ENCODE results near the gene SCYGR7.
"Not testable (repeated sequence)": the region's sequence is repeated elsewhere in the genome, so short reads cannot be mapped to it uniquely, and the experiment has no call there.

Gene SCYGR7

DNA sequence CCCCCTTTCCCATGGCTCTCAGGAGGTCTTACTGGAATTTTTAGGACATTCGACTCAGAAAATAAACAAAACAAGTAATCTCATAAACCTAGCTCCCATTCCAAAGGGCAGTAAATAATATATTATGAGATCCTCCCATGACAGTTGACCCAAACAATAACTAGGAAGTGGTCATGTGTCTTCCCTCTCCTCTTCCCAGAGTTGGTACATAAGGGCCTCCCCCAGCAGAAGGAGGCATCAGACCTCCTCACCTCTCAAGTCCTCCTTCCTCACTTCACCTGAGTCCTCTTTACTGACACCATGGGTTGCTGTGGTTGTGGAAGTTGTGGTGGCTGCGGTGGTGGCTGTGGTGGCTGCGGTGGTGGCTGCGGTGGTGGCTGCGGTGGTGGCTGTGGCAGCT is at the start of gene SCYGR7:
TSS of gene SCYGR7 (plus strand) at position 301 of the 400 bp plus-strand sequence. CDS start at position 301, 0 bp downstream.
- DNase-seq, result no peak

DNA sequence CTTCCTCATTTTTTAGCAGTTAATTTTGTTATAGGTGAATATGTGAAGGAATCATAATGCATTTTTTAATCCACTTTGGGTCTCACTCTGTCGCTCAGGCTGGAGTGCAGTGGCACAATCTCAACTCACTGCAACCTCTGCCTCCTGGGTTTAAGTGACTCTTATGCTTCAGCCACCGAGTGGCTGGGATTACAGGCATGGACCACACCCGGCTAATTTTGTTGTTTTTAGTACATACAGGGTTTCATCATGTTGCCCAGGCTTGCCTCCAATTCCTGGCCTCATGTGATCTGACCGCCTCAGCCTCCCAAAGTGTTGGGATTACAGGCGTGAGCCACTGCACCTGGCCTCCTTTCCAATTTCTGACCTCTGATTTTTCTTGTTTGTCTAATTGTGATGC is 43.9 kb upstream of the SCYGR7 start:
- no peak for DNase-seq

DNA sequence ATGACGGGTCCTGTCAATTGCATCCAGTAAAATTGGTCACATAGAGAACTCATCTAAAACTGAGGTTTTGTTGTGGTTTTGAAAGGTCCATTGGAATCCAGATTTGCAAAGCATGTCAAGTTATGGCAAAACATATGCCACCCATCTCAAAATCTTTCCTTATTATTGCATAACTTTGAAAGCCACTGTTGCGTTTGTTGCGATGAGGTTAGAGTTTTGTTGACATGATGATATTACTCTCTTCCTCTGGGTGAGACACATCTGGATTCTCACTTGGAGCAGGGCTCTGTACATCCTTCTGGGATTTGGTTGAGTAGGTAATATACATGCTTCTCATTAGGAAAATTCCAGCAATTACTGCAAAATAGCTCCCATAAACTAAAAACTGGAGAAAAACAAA is 40.9 kb upstream of the SCYGR7 start:
- no peak for DNase-seq

DNA sequence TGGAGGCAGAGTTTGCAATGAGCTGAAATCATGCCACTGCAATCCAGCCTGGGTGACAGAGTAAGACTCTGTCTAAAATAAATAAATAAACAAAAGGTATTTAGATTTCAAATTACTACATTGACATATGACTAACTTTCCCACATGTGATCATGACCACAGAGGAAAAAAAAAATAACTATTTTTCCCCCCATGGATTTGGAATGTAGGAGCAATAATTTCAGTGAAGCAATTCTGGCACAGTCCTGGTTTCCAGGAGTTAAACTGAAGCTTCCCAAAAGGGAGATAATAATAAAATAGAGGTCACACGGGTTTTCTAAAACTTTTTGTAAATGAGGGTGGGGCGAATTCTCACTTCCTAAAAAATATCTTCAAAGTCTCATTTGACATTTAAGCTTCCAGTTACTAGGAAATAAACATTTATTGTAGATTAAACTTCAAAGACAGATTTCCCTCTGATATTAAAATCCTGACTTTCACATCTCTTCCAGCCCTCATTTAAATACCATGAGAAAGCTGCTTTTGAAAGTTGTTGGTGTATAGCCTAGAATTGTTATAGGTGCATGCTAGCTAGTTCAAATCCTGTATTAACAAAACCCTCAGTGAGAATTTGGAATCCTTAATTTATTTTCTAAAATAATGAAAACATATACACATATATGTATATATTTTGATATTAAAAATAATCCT is 31.0 kb upstream of the SCYGR7 start:
- DNase-seq, result peak; percentile 12

GRCh38 chr2:227701556-227701955 is 26.6 kb upstream of the SCYGR7 start:
- no peak for DNase-seq

- no peak for DNase-seq
Measured at GRCh38 chr2:227703280-227703732, 24.8 kb upstream of the SCYGR7 start.

DNA sequence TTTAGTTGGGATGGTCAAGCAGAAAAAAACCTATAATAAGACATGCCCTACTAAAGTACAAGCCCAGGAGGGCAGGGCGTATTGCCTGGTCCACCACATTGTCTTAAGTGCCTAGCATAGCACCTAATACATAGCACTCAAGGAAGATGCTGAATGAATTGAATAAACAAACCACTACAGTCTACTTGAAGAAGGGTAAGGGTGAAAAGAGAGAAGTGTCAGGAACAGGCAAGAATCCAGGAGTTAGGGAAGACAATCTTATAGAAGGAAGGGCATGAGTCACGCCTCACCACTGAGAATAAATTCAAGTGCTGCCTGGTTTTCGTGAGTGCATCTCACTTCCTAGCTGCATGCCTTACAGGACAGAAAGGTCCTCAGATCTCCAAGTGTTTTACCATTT is 24.2 kb upstream of the SCYGR7 start:
- DNase-seq, result no peak

DNA sequence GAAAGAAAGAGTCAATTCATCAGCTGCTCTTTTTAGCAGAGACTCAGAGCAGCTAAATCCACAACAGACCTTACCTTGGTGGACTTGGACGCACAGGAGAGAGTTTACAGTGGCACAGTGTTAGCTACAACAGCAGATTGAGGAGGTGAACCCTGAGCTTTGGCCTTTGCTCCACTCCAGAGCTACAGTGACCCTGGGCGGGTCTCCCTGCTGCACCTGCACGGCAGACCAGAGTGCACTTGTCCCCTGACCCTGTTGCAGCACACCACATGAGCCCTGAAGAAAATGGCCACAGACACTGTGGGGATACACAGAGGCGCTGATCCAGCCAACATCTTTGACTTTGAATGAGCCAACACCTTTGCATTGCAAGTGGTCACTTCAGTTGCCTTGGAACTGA is 21.3 kb upstream of the SCYGR7 start:
- DNase-seq, result no peak

DNA sequence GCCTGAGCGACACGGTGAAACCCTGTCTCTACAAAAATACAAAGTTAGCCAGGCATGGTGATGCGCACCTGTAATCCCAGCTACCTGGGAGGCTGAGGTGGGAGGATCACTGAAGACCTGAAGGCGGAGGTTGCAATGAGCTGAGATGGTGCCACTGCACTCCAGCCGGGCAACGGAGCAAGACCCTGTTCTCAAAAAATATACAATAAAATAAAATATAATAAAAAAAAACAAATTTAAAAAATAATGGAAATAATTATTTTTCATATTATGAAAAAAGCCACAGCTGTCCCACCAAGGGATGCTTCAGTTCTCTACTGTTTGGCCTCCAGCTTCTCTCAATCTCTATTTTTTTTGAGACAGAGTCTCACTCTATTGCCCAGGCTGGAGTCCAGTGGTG is 20.7 kb upstream of the SCYGR7 start:
- DNase-seq, result no peak

- no peak for DNase-seq
Measured at GRCh38 chr2:227710986-227711385, 17.1 kb upstream of the SCYGR7 start.

GRCh38 chr2:227713291-227713690 is 14.8 kb upstream of the SCYGR7 start:
- no peak for DNase-seq

GRCh38 chr2:227716501-227716900 is 11.6 kb upstream of the SCYGR7 start:
- DNase-seq, result no peak

- peak; percentile 9 for DNase-seq
Measured at GRCh38 chr2:227717687-227718567, 10.2 kb upstream of the SCYGR7 start, which contains the start of gene SLC19A3. Gene SLC19A3, minus strand, starts transcription at chr2:227718028. Its CDS starts 15,710 bp downstream, at chr2:227702318.

- DNase-seq, result no peak
Measured at GRCh38 chr2:227719641-227720040, 8.5 kb upstream of the SCYGR7 start.

GRCh38 chr2:227720680-227721079 is 7.5 kb upstream of the SCYGR7 start:
- no peak for DNase-seq

DNA sequence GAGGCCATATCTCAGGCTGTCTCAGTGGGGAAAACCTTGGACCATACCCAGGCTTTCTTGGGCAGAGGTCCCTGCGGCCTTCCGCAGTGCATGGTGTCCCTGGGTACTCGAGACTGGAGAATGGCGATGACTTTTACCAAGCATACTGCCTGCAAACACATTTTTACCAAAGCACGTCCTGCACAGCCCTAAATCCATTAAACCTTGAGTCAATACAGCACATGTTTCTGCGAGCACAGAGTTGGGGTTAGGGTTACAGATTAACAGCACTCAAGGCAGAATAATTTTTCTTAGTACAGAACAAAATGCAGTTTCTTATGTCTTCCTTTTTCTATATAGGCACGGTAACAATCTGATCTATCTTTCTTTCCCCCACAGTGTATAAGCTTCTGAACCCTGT is 5.3 kb upstream of the SCYGR7 start:
- DNase-seq, result not testable (repeated sequence)

DNA sequence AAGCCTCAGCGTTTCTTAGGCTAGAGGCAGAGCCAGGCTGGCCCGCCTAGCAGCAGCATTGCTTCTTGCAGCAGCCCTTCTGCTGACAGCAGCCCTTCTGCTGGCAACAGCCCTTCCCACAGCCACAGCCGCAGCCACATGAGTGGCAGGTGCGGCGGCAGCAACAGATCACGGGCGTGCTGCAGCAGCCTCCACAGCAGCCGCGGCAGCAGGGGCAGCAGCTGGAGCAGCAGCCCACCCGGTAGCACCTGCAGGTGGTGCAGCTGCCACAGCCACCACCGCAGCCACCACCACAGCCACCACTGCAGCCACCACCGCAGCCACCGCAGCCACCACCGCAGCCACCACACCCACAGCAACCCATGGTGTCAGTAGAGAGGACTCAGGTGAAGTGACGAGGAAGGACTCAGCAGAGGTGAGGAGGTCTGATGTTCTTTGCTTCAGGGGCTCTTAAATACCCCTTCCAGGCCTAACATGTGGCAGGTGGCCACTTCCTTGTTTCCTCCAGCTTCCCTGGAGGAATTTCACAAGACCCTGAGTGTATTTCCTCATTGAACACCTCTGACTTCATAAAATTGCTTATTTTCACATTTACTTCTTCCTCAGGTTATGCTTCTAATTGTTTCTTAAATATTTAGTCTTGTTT is 3.6 kb upstream of the SCYGR7 start, which contains the start of gene SCYGR6:
TSS of gene SCYGR6 (minus strand) at position 364 of the 646 bp plus-strand sequence. CDS start at position 364, 0 bp downstream.
- no peak for DNase-seq

DNA sequence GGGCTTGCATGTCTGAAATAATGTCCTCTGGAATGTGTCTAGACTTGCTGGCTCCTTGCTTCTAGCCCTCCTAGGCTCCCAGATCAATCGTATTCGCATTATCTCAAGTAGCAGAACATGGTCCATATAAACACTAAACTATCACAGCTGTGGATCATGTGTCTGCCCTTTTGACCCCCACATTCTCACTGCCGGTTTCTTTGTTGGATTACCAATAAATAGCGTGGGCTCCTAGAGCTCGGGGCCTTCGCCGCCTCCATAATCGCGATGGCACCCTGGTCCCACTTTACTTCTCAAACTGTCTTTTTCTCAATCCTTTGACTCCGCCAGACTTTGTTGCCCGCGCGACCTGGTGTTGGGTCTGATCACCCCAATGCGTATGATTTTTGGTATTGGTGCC is 11.2 kb downstream of the SCYGR7 start:
- DNase-seq, result no peak

GRCh38 chr2:227740705-227741104 is 12.6 kb downstream of the SCYGR7 start:
- DNase-seq, result peak; percentile 9

- DNase-seq, result no peak
Measured at GRCh38 chr2:227745594-227745993, 17.5 kb downstream of the SCYGR7 start, which contains the start of gene SCYGR8. Gene SCYGR8, plus strand, starts transcription at chr2:227745894. Its CDS starts 0 bp downstream, at chr2:227745894.

DNA sequence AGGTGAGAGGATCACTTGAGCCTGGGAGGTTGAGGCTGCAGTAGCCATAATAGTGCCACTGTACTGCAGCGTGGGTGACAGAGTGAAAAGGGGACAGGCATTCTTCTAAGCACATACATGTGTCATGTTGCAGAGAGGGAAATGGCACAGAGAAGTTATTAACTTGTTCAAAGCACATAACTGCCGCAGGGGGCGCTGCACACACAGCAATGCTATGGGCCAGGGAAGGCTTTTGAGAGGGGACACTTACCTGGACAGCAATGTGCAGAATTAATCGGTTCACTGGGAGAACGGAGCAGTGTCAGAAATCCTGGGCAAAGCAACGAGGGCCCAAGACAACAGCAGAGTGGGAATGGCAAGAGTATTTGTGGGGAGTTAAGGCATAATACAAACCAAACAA is 19.9 kb downstream of the SCYGR7 start:
- DNase-seq, result no peak

GRCh38 chr2:227756261-227756660 is 28.1 kb downstream of the SCYGR7 start:
- not testable (repeated sequence) for DNase-seq

Data from suppressor macrophage treated with lipopolysaccharide for 4 hours (primary cell).